HG03039 (cell line): ENCODE data around the gene ENOPH1.

Experiments
- ATAC-seq: cut with Tn5 transposase; IDR thresholded peaks from one replicate; pipeline ENCODE4 v1.9.1; 2021; ENCODE audit warnings: mild to moderate bottlenecking, moderate library complexity; ENCODE audit not compliant: unreplicated experiment

Gene ENOPH1

GRCh38 chr4:82508011-82508410 is 77.6 kb downstream of the ENOPH1 start:
- ATAC-seq, result no peak

GRCh38 chr4:82508806-82509428 is 78.5 kb downstream of the ENOPH1 start:
- no peak for ATAC-seq

- no peak for ATAC-seq
Observed at GRCh38 chr4:82510216-82510615, 79.8 kb downstream of the ENOPH1 start.
